Uterus (tissue), 4 donors: Measurements from ENCODE around the gene MRGPRX3. TPM values are rescaled to one million over a fixed set of nuclear protein-coding genes. Genes with fewer than 3 reads are reported as not detected.

ENCODE experiments used
- DNase-seq, 2 donors: peaks; one replicate each; pipeline ENCODE4 v3.0.0-alpha.2; 2019 to 2020
- H3K27ac ChIP-seq, 2 donors: fragments of 200-600 bp; sonication (generic); 1 replicate in 1 of 2; 2 replicates in 1 of 2; pipeline ENCODE4 v1.5.1; 2016 to 2018
- H3K27me3 ChIP-seq, 2 donors: fragments of 200-600 bp; sonication (generic); one replicate each; pipeline ENCODE4 v1.5.1; 2018 to 2019; ENCODE audit warnings: control low read depth in 1 of 2
- H3K36me3 ChIP-seq, 2 donors: fragments of 200-600 bp; sonication (generic); one replicate each; pipeline ENCODE4 v1.5.1; 2019; ENCODE audit warnings: control low read depth in 1 of 2
- H3K4me1 ChIP-seq, 2 donors: fragments of 200-600 bp; sonication (generic); one replicate each; pipeline ENCODE4 v1.5.1; 2018 to 2019; ENCODE audit warnings: control low read depth in 1 of 2
- H3K4me3 ChIP-seq, 2 donors: fragments of 200-600 bp; sonication (generic); 1 replicate in 1 of 2; 2 replicates in 1 of 2; pipeline ENCODE4 v1.5.1; 2018 to 2019; ENCODE audit warnings: mild to moderate bottlenecking in 1 of 2
- H3K9me3 ChIP-seq, 2 donors: fragments of 200-600 bp; sonication (generic); one replicate each; pipeline ENCODE4 v1.5.1; 2019; ENCODE audit warnings: control low read depth in 1 of 2
- POLR2A ChIP-seq, 2 donors: fragments of 450-650 bp; IDR thresholded peaks; one replicate each; pipeline ENCODE4 v1.6.1; 2016; ENCODE audit warnings: antibody characterized with exemption in 2 of 2, mild to moderate bottlenecking in 1 of 2, moderate library complexity in 1 of 2
- intact Hi-C: fragments of 100-400 bp; cut with DNase I; formaldehyde crosslinking; loops from one replicate; pipeline ENCODE4 v1.15.1; 2023; ENCODE audit warnings: low total_unique reads
- total RNA-seq, 4 donors: library from RNA; depleted of rRNA in 3 of 4; stranded (reverse); fragments of >200 nt in 3 of 4; gene quantifications; one replicate each; pipeline versions ENCODE4 v1.1.0 to v1.2.4, GENCODE V29; 2014 to 2023
- TF ChIP-seq, protein P1 (sequence below), 4 experiments: fragments of 200-600 bp in 2 of 4; fragments of 450-650 bp in 2 of 4; sonication (generic) in 2 of 4; IDR thresholded peaks; one replicate each; pipeline ENCODE4 v1.5.1; 2016 to 2019; ENCODE audit warnings: antibody characterized with exemption in 4 of 4, mild to moderate bottlenecking in 2 of 4, moderate library complexity in 1 of 4
- donor health status: DM: yes; HTN: yes; CAD: no.

The MRGPRX3 gene
- total RNA-seq, 4 donors from 2014 or later = not detected

DNA sequence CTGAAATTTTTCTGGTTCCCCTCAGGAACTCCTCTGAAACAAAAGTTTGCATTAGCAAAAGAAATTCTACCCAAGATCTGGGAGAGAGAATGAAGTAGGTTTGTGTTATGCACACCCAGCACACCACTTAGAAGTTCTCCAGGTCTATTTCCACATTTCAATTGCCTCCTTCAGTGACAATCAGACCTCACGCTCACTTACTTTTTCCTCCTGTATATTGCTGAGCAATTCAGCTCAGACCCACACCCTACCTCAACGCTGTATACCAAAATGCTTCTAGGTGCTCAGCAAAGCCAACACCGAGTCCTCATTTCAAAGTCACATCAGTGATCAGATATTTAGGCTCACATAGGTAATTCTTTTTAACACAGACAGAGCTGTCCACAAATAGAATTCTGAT is 19.2 kb downstream of the MRGPRX3 start:
- no peak overlapping the region for H3K27ac ChIP-seq
- intact Hi-C loops = no loop called here
- TF ChIP-seq, protein P1, sequence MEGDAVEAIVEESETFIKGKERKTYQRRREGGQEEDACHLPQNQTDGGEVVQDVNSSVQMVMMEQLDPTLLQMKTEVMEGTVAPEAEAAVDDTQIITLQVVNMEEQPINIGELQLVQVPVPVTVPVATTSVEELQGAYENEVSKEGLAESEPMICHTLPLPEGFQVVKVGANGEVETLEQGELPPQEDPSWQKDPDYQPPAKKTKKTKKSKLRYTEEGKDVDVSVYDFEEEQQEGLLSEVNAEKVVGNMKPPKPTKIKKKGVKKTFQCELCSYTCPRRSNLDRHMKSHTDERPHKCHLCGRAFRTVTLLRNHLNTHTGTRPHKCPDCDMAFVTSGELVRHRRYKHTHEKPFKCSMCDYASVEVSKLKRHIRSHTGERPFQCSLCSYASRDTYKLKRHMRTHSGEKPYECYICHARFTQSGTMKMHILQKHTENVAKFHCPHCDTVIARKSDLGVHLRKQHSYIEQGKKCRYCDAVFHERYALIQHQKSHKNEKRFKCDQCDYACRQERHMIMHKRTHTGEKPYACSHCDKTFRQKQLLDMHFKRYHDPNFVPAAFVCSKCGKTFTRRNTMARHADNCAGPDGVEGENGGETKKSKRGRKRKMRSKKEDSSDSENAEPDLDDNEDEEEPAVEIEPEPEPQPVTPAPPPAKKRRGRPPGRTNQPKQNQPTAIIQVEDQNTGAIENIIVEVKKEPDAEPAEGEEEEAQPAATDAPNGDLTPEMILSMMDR (IDR thresholded peaks at IDR 0.05) = no peak
- no peak overlapping the region for H3K4me3 ChIP-seq
- H3K27me3 ChIP-seq = no peaks in the 10 kb centered on the region
- DNase-seq = no peak
- no peaks in the 10 kb centered on the region for H3K36me3 ChIP-seq
- H3K9me3 ChIP-seq = no peaks in the 10 kb centered on the region
- no peaks in the 10 kb centered on the region for H3K4me1 ChIP-seq

DNA sequence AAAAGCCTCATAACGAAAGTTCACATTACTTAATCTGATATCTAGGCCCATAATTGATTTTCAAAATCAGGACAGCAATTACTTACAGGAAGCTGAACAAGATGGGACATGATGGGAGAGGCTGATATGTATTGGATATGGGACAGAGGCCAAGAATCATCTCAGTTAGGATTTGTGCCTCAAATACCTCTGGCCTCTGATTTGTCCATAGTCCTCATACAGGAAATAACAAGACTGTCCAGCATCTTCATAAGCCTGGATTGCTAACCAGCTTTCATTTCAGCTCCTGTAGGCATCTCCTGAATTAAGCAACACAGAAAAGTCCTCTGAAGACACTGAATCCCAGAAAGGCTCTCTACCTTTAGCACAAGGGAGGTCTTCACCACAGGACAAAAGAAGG is 36.0 kb downstream of the MRGPRX3 start:
- Histone ChIP-seq H3K27ac (no peak overlapping the region), H3K4me3 (no peak overlapping the region), H3K36me3 (no peaks in the 10 kb centered on the region), H3K9me3 (no peaks in the 10 kb centered on the region), H3K4me1 (no peaks in the 10 kb centered on the region), H3K27me3 (no peaks in the 10 kb centered on the region)
- no peak for TF ChIP-seq POLR2A (IDR thresholded peaks at IDR 0.05)
- TF ChIP-seq, protein P1 (IDR thresholded peaks at IDR 0.05) = no peak
- intact Hi-C loops = no loop called here
- no peak for DNase-seq

DNA sequence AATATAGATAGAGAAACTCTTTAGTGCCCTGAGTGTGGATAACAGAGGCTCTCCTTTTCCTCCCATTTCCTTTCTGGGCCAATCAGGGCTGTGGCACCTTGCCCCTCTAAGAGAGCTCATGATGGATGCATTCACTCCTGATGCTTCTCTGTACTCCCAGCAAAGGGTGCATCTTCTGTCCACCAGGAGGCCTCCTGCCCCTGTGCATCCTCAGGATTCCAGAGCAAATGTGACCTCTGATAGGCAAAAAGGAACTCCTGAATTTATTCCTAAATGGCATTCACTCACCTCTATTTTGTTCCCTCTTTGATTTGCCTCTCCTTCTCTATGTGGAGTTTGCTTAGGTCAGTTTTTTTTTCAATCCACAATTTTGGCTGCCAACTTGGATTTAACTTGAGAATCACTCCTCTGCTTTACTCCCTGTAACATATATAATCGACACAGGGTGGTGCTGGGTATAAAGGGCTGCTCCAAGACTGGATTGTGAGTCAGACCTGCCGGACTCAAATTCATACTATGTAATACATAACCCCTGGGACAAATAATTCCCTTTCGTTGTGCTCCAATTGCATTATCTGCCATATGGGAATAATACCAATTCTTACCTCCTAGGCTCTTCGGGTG is 39.1 kb downstream of the MRGPRX3 start:
- Histone ChIP-seq H3K27ac (no peak overlapping the region), H3K4me3 (no peak overlapping the region), H3K36me3 (no peaks in the 10 kb centered on the region), H3K27me3 (no peaks in the 10 kb centered on the region), H3K4me1 (no peaks in the 10 kb centered on the region), H3K9me3 (no peaks in the 10 kb centered on the region)
- intact Hi-C loops = no loop called here
- DNase-seq = no peak
- TF ChIP-seq, protein P1 (IDR thresholded peaks at IDR 0.05) = no peak
- TF ChIP-seq POLR2A (IDR thresholded peaks at IDR 0.05) = no peak

DNA sequence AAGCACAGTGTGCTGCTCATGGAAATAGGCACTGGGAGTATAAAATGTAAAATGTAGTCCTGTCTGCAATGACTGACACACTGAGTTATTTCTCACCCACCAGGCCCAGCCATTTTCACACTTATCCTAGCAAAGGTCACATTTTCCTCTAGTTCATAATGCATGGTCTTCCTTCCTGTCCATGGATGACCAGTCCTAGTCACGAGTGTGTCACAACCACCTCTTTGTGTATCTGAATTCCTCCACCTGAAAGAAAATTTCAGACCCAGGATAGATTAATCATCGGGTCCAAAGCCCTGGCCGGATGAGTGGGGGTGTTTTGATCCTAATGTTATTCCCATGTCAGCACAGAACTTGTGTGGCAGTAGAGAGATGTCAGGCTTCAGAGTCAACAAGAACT is 40.3 kb downstream of the MRGPRX3 start, which contains the start of gene MRGPRX4:
Gene MRGPRX4, plus strand, starts transcription at position 172 of the 400 bp plus-strand sequence. CDS start 420 bp downstream, outside the sequence.
- DNase-seq = no peak
- no peaks in the 10 kb centered on the region for H3K36me3 ChIP-seq
- intact Hi-C loops = no loop called here
- H3K27ac ChIP-seq = no peak within 1 kb of the TSS
- H3K4me3 ChIP-seq = no peak within 1 kb of the TSS
- H3K4me1 ChIP-seq = no peaks in the 10 kb centered on the region
- no peaks in the 10 kb centered on the region for H3K27me3 ChIP-seq
- TF ChIP-seq POLR2A (IDR thresholded peaks at IDR 0.05) = no peak
- TF ChIP-seq, protein P1 (IDR thresholded peaks at IDR 0.05) = no peak
- no peaks in the 10 kb centered on the region for H3K9me3 ChIP-seq

DNA sequence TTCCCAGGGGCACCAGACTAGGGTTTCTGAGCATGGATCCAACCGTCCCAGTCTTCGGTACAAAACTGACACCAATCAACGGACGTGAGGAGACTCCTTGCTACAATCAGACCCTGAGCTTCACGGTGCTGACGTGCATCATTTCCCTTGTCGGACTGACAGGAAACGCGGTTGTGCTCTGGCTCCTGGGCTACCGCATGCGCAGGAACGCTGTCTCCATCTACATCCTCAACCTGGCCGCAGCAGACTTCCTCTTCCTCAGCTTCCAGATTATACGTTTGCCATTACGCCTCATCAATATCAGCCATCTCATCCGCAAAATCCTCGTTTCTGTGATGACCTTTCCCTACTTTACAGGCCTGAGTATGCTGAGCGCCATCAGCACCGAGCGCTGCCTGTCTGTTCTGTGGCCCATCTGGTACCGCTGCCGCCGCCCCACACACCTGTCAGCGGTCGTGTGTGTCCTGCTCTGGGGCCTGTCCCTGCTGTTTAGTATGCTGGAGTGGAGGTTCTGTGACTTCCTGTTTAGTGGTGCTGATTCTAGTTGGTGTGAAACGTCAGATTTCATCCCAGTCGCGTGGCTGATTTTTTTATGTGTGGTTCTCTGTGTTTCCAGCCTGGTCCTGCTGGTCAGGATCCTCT is 41.0 kb downstream of the MRGPRX3 start:
- Histone ChIP-seq H3K4me3 (no peak overlapping the region), H3K27me3 (no peaks in the 10 kb centered on the region), H3K36me3 (no peaks in the 10 kb centered on the region), H3K27ac (no peak overlapping the region), H3K4me1 (no peaks in the 10 kb centered on the region), H3K9me3 (no peaks in the 10 kb centered on the region)
- no peak for DNase-seq
- TF ChIP-seq, protein P1 (IDR thresholded peaks at IDR 0.05) = no peak
- no peak for TF ChIP-seq POLR2A (IDR thresholded peaks at IDR 0.05)
- intact Hi-C loops = no loop called here
